ENCODE results near the gene HOXD3. TPM values are rescaled to one million over a fixed set of nuclear protein-coding genes. Genes with fewer than 3 reads are reported as not detected.

Gene HOXD3
- total and polyA plus RNA-seq, 9 of the 15 experiments (the other 6 are each of a cell fraction or from before 2014, with no cell fraction given), result not detected

- H3K4me3 ChIP-seq, result no peak overlapping the region
- no peaks in the 10 kb centered on the region for H3K9me1 ChIP-seq (ENCODE audit: control insufficient read depth, insufficient read depth, low read length)
- TF ChIP-seq HDAC2 (IDR thresholded peaks at IDR 0.05), result no peak
- TF ChIP-seq THRB (CRISPR knock-in tag; conservative IDR thresholded peaks at IDR 0.05), result no peak
- no peak for TF ChIP-seq HINFP (tag; conservative IDR thresholded peaks at IDR 0.05; ENCODE audit: low read depth)
- TF ChIP-seq TCFL5 (CRISPR knock-in tag; conservative IDR thresholded peaks at IDR 0.05), result no peak
- no peak for TF ChIP-seq KLF10 (CRISPR knock-in tag; IDR thresholded peaks at IDR 0.05)
- TF ChIP-seq STAT5B (CRISPR knock-in tag; IDR thresholded peaks at IDR 0.05), result no peak
- no peak for TF ChIP-seq ARHGAP35 (IDR thresholded peaks at IDR 0.05; ENCODE audit: partially characterized antibody)
- no peak for TF ChIP-seq RFX7 (CRISPR knock-in tag; IDR thresholded peaks at IDR 0.05)
- no peaks in the 10 kb centered on the region for H3K36me3 ChIP-seq (ENCODE audit: control insufficient read depth, insufficient read depth, low read length)
- DNase-seq (ENCODE audit: extremely low read depth in 1 of 4, low spot score in 3 of 4) (no peak), FAIRE-seq (no peak), ATAC-seq (no peak)
- intact Hi-C loops (cut with micrococcal nuclease) (loop anchor here (10.0 kb wide), 2 partner anchors 227 to 1607 kb away; no protein-coding TSS in a partner anchor), in situ Hi-C loops (cut with MboI) (loop anchor here (25.0 kb wide), 2 partner anchors 665 to 1615 kb away; no protein-coding TSS in a partner anchor)
- H3K79me2 ChIP-seq (ENCODE audit: control insufficient read depth, insufficient read depth, low read length), result no peaks in the 10 kb centered on the region
- CTCF ChIA-PET (ENCODE audit: low intra/inter-chr PET ratio), result no interaction called here
- BruUV-seq (replicated peaks), result no TSS peak
- WGBS (ENCODE audit: insufficient coverage, low coverage, missing lambda C conversion rate), result 22% methylated on average over 25 of the region's 32 CpGs
- H4K20me1 ChIP-seq (replicated peaks; ENCODE audit: control insufficient read depth, insufficient read depth, low read length), result no peaks in the 10 kb centered on the region; the same call in 1 of the 2 replicates
- no peak overlapping the region for H3K9ac ChIP-seq (ENCODE audit: insufficient read depth in 1 of 2, low read depth in 2 of 2, low read length in 2 of 2)
- H2AFZ ChIP-seq (ENCODE audit: low read depth, low read length), result no peak overlapping the region
- H3K4me2 ChIP-seq (ENCODE audit: insufficient read depth, low read length), result no peak overlapping the region
- H3K27ac ChIP-seq (ENCODE audit: extremely low read depth, low read depth, low read length), result no peak overlapping the region
- H3K27me3 ChIP-seq (ENCODE audit: control insufficient read depth in 2 of 2, insufficient read depth in 2 of 2, low read length in 2 of 2), result peaks cover 58 to 61% of the 10 kb centered on the region in 2 experiments
- H3K9me3 ChIP-seq (replicated peaks; ENCODE audit: control insufficient read depth, insufficient read depth, low read depth, low read length), result no peaks in the 10 kb centered on the region
- peaks cover 0 to 7% of the 10 kb centered on the region in 2 experiments; a peak in 1 of 5 replicates for H3K4me1 ChIP-seq (replicated peaks in 1 of 2; ENCODE audit: control insufficient read depth in 2 of 2, insufficient read depth in 2 of 2, low read length in 2 of 2)
- POLR2A ChIA-PET, result no interaction called here
Observed at GRCh38 chr2:176147210-176147799, 9.8 kb upstream of the HOXD3 start.

All from K562 (cell line).